ENCODE data around the gene ACTA1.
"Not testable (repeated sequence)": the region's sequence is repeated elsewhere in the genome, so short reads cannot be mapped to it uniquely, and the experiment has no call there.

Gene ACTA1

DNA sequence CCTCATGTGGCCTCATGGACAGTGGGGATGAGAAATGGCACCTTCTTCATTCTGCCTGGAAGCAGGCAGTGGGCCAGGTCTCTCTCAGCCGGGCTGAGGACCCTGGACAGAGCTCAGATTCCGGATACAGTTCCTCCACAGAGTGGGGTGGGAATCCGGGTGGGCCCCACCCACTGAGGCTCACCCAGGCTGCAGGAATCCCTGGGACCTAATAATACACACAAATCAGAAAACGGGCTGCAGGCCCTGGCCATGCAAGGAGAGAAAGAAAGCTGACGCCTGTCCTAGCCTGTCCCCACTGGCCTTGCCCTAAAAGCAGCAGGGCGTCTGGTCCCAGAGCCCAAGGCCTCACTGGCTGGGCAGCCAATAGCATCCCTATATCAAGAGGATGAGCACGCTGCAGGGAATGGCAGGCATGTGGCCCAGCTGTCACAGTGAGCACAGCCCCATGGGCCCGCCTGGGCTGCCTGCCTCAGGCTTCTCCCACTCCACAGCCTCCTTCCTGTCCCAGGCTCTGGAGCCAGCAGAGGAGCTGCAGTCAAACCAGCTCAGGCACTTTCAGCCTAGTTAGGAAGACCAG is 25.3 kb downstream of the ACTA1 start:
- peak; percentile 12 for DNase-seq

DNA sequence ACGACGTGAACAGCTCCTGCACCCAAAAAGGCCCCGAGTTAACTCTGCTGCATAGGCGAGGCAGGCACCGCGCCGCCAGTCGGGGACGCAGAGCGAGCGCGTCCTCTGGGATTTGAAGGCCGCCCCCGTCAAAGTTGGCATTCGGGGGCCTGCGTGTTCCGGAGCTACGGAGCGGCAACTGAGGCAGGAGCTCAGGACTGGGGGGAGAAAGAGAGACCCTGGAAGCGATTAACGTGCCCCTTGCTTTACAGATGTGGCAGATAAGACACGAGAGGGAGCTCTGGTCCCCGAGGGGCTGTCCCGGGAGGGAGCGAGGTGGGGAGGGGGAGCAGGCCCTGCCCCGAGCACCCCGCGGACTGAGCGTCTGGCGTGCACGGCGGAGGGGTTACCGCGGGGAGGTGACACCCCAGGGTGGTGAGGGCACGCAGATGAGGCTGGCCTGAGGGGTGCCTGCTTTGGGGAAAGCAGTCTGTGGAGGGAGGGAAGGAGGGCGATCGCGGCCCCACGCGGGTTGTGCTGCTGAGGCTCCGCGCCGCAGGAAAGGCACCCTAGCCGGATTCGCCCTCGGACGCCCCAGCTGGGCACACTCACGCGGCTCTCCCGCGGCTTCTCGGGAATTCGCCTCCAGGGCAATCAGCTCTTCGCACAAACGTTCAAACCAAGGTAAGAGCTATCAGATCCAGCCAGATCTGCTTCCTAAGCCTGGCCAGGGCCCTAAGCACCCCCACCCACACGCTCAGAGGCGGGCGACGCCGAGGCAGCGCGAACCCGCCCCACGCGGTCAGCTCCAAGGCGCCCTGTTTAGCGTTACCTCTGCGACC is 26.5 kb downstream of the ACTA1 start:
- no peak for DNase-seq

DNA sequence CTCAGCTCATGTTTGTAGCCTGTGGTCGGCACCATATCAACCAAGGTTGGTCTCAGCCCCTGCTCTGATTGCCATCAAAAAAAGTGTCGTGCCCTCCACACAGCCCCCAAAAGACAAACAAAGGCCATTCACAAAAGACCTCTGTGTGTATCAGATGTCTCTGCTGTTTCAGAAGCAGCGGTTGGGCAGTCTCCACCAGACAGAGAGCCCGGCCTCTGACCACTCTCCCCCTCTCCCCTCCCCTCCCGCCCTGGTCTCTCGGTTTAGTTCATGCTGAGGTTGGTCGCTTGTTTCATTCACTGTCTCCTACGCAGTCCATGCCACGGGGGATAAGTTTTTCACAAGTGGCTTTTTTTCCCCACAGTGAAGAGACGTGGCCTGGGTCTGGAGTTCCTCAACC is 27.1 kb downstream of the ACTA1 start:
- no peak for DNase-seq

DNA sequence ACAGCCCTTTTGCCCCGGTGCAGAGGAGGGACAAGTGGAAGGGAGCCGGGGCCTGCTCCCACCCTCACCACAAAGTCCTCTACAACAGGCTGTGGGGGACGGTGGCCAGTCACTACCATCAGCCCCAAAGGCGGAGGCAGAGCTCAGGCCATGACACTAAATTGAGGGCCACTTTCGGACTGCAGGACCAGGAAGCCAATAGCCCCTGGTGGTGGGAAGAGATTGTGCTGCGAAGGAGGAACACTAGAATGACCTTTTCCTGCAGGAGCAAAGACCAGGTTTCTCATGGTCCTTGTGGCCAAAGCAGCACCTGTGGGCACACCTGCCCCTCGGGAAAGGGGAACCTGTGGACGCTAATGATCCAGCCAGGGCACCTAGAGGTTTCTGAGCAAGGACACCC is 30.3 kb downstream of the ACTA1 start:
- no peak for DNase-seq

DNA sequence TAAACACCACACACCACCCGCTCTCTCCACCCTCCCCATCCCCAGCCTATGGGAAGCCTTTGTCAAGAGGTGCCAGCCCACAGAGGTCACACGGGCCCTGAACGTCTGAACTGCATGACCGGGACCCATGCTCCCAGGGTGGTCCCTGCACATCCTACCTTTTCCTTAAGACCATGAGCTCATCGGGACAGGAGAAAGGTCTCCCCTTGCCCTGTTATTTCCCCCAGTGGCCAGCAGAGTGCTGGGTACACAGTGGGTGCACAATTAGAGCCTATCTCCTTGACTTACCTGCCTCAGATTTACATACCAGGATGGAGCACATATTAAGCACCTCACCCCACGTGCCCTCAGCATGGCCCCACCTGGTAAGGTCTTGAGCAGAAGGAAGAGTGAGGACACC is 30.9 kb downstream of the ACTA1 start:
- no peak for DNase-seq

DNA sequence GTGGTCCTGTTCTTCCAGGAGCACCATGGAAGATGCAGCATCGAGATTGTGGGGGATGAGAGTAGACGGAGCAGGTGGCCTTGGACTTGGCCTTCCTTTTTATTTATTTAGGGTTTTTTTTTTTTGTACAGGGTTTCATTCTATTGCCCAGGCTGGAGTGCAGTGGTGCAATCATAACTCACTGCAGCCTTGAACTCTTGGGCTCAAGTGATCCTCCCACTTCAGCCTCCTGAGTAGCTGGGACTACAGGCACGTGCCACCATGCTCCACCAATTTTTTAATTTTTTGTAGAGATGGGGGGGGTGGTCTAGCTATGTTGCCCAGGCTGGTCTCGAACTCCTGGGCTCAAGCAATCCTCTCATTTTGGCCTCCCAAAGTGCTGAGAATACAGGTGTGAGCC is 31.6 kb downstream of the ACTA1 start:
- not testable (repeated sequence) for DNase-seq

DNA sequence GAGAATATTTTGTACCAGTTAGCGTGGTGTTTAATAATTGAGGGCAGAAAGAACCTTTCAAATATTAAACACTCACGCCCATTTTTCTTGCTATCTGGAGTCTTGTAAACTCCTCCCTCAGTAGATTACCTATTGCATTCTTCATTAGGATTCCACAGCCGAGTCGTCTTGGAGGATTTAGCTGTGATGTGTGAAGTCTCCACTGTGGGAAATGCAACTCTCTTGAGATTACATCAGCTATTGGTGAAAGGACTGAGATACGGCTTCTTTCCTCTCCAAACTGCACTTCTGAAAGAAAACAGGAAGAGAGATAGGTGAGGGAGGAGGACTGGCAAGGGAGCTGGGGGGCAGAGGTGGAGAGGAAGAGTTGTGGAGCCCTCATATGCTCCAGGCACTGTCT is 36.1 kb downstream of the ACTA1 start:
- DNase-seq: no peak

DNA sequence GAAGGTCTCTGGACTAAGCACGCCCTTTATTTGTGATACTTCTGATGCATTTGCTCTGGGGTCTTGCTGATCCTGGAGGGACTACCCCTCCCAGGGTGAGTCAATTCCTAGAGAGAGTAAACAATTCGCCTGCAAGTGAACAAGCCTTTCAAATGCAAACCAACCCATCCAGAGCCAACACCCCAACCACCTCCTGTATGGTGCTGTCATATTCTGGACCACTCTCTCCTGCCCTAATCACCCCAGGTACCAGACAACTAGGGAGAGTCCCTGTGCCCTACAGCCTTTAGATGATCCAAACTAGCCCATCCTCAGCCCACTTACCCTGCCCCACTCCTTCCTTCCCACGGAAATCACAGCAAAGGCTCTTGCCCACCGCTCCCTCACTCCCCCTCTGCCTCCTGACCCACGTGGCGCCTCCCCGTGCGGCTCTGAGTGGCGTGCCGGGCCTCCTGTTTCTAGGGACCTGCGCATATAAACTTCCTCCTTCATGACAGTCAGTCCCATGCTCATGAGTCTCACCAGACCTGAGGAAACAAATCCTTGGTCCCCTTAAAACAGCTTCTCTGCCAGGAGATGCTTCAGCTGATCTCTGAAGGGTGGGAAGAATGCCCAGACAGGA is 37.2 kb downstream of the ACTA1 start:
- no peak for DNase-seq

DNA sequence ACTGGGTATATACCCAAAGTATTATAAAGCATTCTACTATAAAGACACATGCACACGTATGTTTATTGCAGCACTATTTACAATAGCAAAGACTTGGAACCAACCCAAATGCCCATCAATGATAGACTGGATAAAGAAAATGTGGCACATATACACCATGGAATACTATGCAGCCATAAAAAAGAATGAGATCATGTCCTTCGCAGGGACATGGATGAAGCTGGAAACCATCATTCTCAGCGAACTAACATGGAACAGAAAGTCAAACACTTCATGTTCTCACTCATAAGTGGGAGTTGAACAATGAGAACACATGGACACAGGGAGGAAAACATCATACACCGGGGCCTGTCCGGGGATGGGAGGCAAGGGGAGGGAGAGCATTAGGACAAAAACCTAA is 39.4 kb downstream of the ACTA1 start:
- DNase-seq: not testable (repeated sequence)

DNA sequence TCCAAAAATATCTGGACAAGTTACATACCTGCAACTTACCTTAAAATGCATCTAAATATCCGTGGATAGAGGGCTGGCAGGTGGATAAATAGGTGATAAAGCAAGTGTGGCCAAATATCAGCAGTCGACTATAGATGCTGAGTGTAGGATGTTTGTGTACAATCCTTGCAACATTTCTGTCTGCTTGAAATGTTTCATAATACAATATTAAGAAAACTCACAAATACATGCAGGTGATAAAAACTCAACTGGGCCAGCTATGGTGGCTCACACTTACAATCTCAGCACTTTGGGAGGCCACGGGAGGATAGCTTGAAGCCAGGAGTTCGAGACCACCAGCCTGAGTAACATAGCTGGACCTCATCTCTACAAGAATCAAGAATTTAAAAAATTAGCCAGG is 41.0 kb downstream of the ACTA1 start:
- no peak for DNase-seq

DNA sequence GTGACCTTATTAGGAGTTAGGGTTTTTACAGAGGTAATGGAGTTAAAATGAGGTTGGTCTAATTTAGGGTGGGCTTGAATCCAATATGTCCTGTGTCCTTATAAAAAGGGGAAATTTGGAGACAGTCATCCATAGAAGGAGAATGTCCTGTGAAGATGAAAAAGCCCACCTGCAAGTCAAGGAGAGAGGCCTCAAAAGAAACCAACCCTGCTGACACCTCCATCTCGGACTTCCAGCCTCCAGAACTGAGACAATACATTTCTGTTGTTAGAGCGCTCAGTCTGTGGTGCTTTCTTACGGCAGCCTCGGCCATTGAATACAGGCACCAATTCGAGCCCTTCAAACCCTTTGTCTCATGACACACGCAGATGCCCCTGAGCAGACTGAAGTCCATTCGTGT is 43.8 kb downstream of the ACTA1 start:
- no peak for DNase-seq

DNA sequence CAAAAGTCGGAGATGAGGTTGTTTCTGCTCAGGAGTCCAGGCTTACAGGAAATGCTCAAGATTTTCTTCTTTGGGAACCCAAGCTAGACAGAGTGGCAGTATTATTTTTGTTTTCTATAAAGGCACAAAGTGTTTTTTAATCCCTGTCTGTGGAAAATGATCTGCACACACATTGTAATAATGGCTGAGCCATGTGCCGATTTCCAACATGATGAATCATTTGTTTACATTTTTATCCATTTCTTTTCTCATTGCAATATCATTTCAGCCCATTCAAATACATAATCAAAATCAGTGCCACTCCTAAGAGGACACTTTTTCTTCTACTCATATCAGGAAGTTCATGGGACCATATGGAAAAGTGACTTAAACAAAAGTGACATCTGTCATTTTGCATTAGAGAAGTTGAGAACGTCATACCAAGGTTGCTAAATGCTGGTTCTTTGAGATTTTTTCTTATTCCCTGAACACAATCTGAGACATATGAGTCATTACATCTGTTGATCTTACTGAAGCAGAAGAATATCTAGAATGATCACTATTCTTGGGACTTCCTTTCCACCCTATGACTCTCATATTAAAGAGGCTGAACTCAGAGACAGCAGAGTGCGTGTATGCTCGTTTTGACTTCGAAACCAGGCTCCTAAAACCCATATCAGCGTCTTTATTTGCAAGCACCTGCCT is 44.9 kb downstream of the ACTA1 start:
- peak; percentile 21 for DNase-seq

DNA sequence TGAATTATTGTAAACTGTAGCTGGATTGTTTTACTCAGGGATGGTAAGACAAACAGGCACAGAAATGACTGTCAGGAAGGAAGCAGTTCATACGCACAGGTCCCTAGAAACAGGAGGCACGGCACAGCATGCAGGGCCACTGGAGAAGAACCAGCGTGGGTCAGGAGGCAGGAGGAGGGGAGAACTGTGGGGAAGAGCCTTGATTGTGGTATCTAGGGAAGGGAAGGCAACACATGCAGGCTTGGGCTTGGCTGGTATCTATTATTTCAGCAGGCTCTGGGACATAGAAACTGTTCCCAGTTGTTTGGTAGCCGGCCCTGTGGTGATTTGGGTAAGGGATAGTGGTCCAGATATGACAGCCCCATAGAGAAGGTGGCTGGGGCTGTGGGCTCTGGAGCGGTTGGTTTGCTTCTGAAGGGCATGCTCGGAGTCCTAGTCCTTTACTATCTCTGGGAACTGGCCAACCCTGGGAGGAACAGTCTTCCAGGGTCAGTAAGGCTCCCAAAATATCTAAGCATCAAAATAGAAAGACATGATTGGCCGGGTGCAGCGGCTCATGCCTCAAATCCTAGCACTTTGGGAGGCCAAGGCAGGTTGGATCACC is 47.9 kb downstream of the ACTA1 start:
- DNase-seq: no peak

DNA sequence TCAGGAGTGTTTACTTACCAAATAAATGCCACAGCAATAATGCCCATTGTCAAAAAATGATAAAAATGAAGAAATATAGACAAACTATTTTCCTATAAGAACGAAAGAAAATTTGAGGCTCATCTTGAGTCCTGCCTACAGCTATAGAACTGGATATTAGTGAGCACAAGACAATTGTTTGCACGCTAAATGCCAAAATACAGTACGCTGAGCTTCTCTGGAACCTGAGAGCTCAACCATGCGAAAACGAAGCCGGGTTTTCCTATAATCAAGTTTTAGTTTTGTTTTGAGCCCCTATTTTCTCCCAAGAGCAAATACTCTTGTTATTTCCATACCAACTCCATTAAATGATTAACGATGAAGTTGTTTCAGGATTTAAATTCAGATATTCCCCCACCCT is 49.1 kb downstream of the ACTA1 start:
- DNase-seq: no peak

DNA sequence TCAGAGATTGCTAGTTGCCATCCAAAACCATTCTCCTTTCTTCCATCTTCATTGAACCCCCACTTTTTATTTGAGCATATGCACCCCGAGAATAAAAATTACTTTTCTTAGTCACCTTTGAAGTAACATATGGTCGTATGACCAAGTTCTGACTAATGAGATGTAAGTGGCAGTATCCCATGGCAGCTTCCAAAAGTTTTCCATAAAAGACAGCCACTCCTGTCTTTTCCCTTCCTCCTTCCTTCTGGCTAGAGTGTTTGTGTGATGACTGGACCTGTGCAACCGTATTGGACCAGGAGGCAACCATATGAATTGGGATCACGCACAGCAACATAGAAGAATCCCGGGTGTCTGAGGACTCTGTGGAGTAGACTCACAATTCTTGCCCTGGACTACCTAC is 49.9 kb downstream of the ACTA1 start:
- DNase-seq: no peak

DNA sequence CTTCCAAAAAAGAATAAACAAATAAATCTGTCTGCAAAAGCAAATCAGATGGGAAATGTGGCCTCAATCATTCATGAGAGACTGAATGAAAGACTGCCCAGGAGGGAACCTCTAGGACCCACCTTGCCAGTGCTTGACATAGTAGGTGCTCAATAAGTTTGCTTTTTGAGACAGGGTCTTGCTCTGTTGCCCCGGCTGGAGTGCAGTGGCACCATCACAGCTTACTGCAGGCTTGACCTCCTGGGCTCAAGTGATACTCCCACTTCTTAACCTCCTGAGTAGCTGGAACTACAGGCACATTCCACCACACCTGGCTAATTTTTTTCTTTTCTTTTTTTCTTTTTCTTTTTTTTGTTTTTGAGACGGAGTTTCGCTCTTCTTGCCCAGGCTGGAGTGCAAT is 50.7 kb downstream of the ACTA1 start:
- no peak for DNase-seq
